ENCODE results near the gene NKAIN2.

- TF ChIP-seq CTCF (conservative IDR thresholded peaks at IDR 0.05; ENCODE audit: low read depth, low read length) (no peak), EZH2 (IDR thresholded peaks at IDR 0.05; ENCODE audit: borderline replicate concordance, low read depth, low read length, poor library complexity, severe bottlenecking) (no peak)
Measured at GRCh38 chr6:124522335-124522734, 718.7 kb downstream of the NKAIN2 start.
